Muscle of back (tissue), 13 donors: ENCODE results near the gene IGLON5. TPM values are rescaled to one million over a fixed set of nuclear protein-coding genes. Genes with fewer than 3 reads are reported as not detected.

Source experiments
- DNase-seq, 3 donors: peaks; one replicate each; pipeline versions ENCODE4 v3.0.0 to v3.0.0-alpha.2; 2013
- long read RNA-seq, 9 donors: transcript quantifications; one replicate each; lab custom pipeline, GENCODE V29; 2026
- polyA plus RNA-seq, 10 donors: library from polyadenylated mRNA; unstranded; fragments of 120-200 nt; gene quantifications; one replicate each; pipeline ENCODE4 v1.2.1, GENCODE V29; 2013; ENCODE audit not compliant: insufficient read length in 10 of 10

The IGLON5 gene
- polyA plus RNA-seq: under 1 TPM; 0.09 to 0.51 (median 0.18) TPM
- long read RNA-seq, donor 1: 0 reads
- long read RNA-seq, donor 2: 0 reads
- long read RNA-seq, donor 3: 0 reads
- long read RNA-seq, donor 4: 0 reads
- long read RNA-seq, donor 5: 0 reads
- long read RNA-seq, donor 6, partial matches to known transcripts: 0 of 1 reads
- long read RNA-seq, donor 6, other reads (novel, unspliced or antisense): 0 of 1 reads
- long read RNA-seq, donor 7: 0 reads
- long read RNA-seq, donor 8: 0 reads
- long read RNA-seq, donor 9: 0 reads

- no peak for DNase-seq
Measured at GRCh38 chr19:51311351-51312257, at the start of gene IGLON5. TSS of gene IGLON5 (plus strand) at chr19:51311644. CDS start at chr19:51311848, 204 bp downstream.

GRCh38 chr19:51263808-51264207 lies 47.6 kb upstream of the IGLON5 start:
- no peak for DNase-seq

- DNase-seq: no peak
Measured at GRCh38 chr19:51271067-51271466, 40.4 kb upstream of the IGLON5 start.

- DNase-seq: no peak
Measured at GRCh38 chr19:51272183-51272810, 39.1 kb upstream of the IGLON5 start.

GRCh38 chr19:51274049-51274770 lies 37.2 kb upstream of the IGLON5 start:
- DNase-seq: no peak

GRCh38 chr19:51277112-51277511 lies 34.3 kb upstream of the IGLON5 start:
- no peak for DNase-seq

- DNase-seq: no peak
Measured at GRCh38 chr19:51282335-51282734, 29.1 kb upstream of the IGLON5 start.

- DNase-seq: no peak
Measured at GRCh38 chr19:51285682-51286081, 25.8 kb upstream of the IGLON5 start.

- DNase-seq: no peak
Measured at GRCh38 chr19:51289635-51290034, 21.8 kb upstream of the IGLON5 start.

- peak in 2 of 3 donors; percentile 1 to 8 for DNase-seq
Measured at GRCh38 chr19:51292971-51293370, 18.5 kb upstream of the IGLON5 start.

GRCh38 chr19:51293571-51294210 lies 17.8 kb upstream of the IGLON5 start:
- DNase-seq: no peak

- DNase-seq: no peak
Measured at GRCh38 chr19:51294211-51294976, 17.1 kb upstream of the IGLON5 start.

- no peak for DNase-seq
Measured at GRCh38 chr19:51294977-51295375, 16.5 kb upstream of the IGLON5 start.

- DNase-seq: no peak
Measured at GRCh38 chr19:51295382-51296126, 15.9 kb upstream of the IGLON5 start.

- DNase-seq: no peak
Measured at GRCh38 chr19:51296336-51297093, 14.9 kb upstream of the IGLON5 start.

- DNase-seq: no peak
Measured at GRCh38 chr19:51297406-51297805, 14.0 kb upstream of the IGLON5 start.

GRCh38 chr19:51301266-51301665 lies 10.2 kb upstream of the IGLON5 start:
- no peak for DNase-seq

- no peak for DNase-seq
Measured at GRCh38 chr19:51305479-51305878, 6.0 kb upstream of the IGLON5 start.

GRCh38 chr19:51316688-51317087 lies 5.2 kb downstream of the IGLON5 start:
- DNase-seq: no peak
